Measurements from ENCODE around the gene KLHL26.

Gene KLHL26

DNA sequence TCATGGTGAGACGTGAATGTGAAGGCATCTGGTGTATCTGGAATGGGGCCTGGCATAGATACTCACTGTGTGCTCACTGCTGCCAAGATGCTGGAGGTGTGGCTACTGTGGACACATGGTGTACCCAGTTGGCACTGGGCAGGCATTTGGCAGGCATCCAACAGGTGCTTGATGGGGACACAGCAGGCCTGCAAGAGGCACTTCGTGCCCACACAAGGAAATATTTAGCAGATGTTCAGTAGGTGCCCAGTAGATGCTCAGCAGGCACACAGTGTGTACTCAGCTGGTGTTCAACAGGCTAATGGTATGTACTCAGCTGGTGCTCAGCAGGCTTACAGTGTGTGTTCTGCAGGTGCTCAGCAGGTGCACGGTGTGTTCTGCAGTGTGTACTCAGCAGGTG lies 60.9 kb downstream of the KLHL26 start:
- peak; percentile 89 for DNase-seq

- DNase-seq: peak; percentile 89
Observed at GRCh38 chr19:18698321-18699167, 61.7 kb downstream of the KLHL26 start.

- no peak for DNase-seq
Observed at GRCh38 chr19:18699403-18700054, 62.7 kb downstream of the KLHL26 start.

DNA sequence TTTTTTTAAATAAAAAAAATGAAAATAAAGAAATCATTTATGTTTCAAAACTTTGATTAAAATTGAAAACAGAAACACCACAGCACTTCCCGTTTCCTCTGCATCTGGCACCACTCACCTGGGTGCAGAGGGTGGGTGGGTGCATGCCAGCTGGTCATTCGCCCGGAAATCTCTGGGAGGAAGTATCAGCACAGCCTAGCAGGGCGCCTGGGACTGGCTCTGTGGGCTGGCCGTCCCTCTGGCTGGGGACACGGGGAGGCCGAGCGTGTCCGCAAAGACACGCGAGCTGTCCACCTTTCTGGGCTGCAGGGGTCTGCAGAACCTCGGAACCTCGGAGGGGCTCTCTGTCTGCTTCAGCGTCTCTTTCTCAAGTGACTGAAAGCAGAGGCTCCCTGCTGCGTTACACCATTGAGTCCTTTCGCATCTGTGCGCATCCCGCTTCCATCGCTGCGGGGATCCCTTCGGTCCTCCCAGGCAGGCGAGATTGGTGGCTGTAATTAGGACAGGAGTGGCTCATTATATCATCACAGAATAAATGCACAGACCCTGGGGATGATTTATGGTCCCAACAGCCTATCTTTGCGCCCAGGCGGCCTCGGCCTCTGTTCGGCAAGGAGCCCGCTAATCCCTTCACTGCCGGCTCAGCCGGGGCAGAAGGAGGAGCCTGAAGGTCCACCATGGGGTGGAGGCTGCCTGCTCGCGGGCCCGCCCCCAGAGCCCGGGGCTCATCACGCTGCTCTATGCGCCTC lies 63.8 kb downstream of the KLHL26 start:
- DNase-seq: peak; percentile 98

GRCh38 chr19:18701250-18701608 lies 64.4 kb downstream of the KLHL26 start:
- peak; percentile 84 for DNase-seq

DNA sequence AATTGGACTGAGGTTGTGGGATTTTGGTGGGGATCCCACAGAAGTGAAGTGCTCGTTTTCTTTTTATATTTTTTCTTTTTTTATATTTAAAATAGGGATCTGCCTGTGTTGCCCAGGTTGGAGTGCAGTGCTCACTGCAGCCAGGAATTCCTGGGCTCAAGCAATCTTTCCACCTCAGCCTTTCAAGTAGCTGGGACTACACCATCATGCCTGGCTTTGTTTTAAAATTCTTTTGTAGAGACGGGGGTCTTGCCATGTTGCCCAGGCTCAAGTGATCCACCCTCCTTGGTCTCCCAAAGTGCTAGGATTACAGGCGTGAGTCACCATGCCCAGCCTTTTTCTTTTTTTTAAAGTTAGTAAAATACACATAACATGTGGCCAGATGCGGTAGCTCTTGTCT lies 67.2 kb downstream of the KLHL26 start:
- no peak for DNase-seq

GRCh38 chr19:18704971-18705370 lies 68.1 kb downstream of the KLHL26 start:
- no peak for DNase-seq

GRCh38 chr19:18708452-18709231 lies 71.8 kb downstream of the KLHL26 start:
- no peak for DNase-seq

DNA sequence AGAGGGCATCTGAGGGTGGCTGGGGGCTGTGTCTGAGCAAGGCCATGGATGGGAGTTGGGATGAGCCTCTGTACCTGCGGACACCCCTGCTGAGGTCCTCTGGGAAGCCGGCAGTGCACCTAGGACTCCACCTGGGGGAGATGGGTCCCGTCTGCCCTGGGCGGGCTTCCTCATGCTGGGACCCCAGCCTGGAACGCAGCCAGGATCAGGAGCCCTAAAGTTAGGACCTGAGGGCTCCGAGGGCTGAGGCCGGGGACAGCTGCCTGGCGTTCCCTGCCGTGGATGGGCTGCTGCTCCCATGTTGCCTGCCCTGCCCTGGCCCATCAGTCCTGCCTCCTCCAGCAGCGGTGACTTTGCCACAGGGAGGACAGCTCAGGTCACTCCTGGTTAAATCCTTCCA lies 72.7 kb downstream of the KLHL26 start:
- DNase-seq: no peak

GRCh38 chr19:18710186-18710585 lies 73.4 kb downstream of the KLHL26 start:
- no peak for DNase-seq

GRCh38 chr19:18710996-18711751 lies 74.3 kb downstream of the KLHL26 start:
- no peak for DNase-seq

DNA sequence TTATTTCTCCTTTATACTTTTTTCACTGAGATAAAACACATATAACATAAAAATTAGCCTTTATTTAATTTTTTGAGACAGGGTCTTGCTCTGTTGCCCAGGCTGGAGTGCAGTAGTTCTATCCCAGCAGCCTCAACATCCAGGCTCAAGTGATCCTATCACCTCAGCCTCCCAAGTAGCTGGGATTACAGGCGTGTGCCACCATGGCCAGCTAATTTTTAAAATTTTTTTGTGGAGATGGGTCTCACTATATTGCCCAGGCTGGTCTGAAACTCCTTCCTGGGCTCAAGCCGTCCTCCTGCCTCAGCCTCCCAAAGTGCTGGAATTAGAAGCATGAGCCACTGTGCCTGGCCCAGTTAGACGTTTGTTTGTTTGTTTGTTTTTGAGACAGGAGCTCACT lies 75.1 kb downstream of the KLHL26 start:
- no peak for DNase-seq

DNA sequence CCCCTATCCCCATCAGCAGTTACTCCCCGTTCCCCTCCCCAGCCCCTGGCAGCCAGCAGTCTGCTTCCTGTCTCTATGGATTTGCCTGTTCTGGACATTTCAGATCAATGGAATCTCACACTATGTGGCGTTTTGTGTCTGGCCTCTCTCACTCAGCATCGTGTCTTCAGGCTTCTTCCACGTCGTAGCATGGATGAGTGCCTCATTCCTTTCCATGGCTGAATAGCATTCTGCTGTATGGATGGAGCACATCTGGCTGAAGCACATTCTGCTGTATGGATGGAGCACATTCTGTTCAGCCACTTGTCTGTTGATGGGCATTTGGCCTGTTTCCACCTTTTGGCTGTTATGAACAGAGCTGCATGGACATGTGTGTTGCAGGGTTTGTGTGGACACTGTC lies 76.2 kb downstream of the KLHL26 start:
- no peak for DNase-seq

DNA sequence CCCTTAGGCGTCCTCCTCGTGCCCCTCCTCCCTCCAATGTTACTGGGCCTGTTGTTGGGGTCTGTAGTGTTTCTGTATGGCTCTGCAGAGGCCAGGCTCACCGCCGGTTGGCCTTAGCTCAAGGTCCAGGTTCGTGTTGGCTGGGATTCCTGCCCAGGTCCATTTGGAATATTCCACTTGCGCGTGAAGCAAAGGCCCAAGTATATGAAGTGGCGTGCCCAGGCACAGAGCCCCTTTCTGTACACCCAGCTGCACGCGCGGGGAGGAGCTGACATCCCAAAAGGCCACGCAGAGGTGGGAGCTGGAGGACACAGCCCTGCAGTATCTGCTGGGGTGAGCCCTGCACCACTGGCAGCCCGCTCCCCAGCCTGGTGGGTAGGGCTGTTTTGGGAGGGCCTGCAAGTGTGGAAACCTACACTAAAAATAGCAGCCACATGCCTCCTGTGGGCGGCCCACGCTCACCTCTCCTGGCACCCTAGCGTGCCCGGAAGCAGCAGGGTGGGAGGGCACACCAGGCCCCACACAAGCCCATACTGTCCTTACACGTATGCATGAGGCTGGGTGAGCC lies 76.8 kb downstream of the KLHL26 start:
- no peak for DNase-seq

GRCh38 chr19:18715416-18715815 lies 78.6 kb downstream of the KLHL26 start:
- DNase-seq: no peak

DNA sequence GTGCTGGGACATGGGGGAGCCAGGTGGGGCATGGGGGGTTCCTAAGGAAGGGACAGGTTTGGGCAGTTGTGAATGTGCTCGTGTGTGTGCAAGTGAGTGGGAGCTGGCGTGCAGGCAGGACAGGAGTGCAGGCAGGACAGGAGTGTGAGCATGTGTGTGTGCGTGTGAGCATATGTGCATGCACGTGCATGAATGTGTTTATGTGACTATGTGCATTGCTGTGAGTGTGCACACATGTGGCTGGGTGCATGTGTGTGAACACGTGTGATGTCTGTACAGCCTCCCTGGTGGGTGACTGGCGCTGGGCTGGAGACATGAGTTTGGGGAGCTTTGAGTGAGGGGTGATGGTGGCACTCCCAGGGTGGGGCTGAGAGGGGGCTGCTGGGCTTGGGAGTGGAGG lies 80.0 kb downstream of the KLHL26 start:
- DNase-seq: no peak

- DNase-seq: no peak
Observed at GRCh38 chr19:18717601-18718000, 80.8 kb downstream of the KLHL26 start.

DNA sequence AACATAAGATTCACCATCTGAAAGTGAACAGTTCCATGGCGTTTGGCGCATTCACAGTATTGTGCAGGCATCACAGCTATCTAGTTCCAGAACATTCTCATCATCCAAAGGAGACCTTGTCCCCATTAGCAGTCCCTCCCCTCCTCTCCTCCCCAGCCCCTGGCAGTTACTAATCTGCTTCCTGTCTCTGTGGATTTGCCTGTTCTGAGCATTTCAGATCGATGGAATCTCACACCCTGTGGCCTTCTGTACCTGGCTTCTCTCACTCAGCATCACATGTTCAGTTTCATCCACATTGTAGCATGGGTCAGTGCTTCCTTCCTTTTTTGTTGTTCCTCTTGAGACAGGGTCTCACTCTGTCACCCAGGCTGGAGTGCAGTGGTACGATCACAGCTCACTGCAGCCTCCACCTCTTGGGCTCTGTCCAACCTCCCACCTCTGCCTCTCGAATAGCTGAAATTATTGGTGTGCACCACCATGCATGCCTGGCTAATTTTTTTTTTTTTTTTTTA lies 81.2 kb downstream of the KLHL26 start:
- DNase-seq: no peak

GRCh38 chr19:18718846-18719458 lies 82.1 kb downstream of the KLHL26 start:
- no peak for DNase-seq

GRCh38 chr19:18719541-18719940 lies 82.7 kb downstream of the KLHL26 start:
- no peak for DNase-seq

All from NCI-H69 (cell line).